Measurements from ENCODE around the gene CSTB.

Gene CSTB

GRCh38 chr21:43741423-43742096 lies 34.5 kb downstream of the CSTB start:
- TF ChIP-seq, protein P1, sequence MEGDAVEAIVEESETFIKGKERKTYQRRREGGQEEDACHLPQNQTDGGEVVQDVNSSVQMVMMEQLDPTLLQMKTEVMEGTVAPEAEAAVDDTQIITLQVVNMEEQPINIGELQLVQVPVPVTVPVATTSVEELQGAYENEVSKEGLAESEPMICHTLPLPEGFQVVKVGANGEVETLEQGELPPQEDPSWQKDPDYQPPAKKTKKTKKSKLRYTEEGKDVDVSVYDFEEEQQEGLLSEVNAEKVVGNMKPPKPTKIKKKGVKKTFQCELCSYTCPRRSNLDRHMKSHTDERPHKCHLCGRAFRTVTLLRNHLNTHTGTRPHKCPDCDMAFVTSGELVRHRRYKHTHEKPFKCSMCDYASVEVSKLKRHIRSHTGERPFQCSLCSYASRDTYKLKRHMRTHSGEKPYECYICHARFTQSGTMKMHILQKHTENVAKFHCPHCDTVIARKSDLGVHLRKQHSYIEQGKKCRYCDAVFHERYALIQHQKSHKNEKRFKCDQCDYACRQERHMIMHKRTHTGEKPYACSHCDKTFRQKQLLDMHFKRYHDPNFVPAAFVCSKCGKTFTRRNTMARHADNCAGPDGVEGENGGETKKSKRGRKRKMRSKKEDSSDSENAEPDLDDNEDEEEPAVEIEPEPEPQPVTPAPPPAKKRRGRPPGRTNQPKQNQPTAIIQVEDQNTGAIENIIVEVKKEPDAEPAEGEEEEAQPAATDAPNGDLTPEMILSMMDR (IDR thresholded peaks at IDR 0.05; ENCODE audit: insufficient read depth, low read depth, low read length, missing control alignments), result no peak
- no peak overlapping the region for H3K4me3 ChIP-seq (ENCODE audit: low read length)
- no peak for DNase-seq (ENCODE audit: low read depth)

DNA sequence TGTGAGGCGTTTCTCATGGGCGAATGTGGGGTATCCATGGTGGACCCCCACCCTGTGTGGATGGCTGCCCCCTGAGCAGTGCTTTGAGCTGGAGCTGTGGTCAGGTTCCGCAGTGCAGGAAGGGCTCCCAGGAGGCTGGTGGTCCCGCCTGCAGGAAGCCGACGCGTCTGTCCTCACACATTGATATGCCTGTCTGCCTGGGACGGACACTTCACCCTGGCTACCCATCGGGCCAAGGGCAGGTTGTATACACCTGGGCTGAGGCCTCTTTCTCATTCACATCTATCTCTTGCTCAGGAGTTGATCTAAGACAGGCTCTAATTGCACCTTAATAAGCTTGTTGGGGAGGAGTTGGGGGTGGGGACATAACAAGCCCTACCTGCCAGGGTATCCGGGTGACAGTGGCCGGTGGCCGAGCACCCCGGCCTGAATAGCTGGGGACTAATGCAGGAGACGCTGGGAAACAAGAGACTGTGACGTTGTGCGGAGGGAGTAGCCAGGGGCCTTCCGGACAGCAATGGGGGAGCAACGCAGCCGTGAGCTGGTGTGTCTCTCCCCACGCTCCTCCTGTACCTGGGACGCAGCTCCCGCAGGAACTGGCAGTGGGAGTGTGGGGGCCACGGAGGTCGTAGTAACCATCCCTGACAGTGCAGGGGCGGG lies 35.5 kb downstream of the CSTB start:
- DNase-seq (ENCODE audit: low read depth), result peak; percentile 78
- H3K4me3 ChIP-seq (ENCODE audit: low read length), result no peak overlapping the region
- TF ChIP-seq, protein P1 (IDR thresholded peaks at IDR 0.05; ENCODE audit: insufficient read depth, low read depth, low read length, missing control alignments), result no peak

DNA sequence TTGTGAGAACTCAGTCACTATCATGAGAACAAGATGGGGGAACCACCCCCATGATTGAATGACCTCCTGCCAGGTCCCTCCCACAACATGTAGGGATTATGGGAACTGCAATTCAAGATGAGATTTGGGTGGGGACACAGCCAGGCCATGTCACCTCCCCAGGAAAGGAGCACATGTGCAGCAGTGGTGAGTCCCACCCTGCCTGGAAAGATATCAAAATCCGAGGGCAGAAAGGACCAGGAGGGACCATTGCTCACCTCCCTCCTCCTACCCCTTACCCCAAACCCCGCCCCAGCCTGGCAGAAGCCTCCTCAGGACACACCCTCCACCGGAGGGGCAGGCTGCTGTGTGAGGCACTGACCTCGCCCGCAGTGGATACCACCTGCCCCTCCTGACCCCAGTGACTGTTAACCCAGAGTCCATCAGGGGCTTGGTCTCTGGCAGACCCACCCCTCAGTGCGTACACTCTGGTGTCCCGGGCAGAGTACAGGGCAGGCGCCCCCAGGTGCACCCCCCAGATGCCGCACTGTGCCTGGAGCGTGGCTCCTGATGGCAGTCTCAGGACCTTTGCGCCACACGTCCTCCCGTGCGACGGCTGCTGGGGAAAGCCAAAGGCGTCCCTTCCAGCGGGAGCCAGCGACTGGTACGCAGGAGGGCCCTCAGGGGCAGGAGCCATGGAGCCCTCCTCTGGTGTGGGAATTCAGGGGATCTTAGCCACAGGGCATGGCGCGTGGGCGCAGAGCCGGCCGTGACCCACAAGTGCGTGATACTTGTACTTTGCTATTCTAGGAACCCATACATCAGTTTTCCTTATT lies 36.3 kb downstream of the CSTB start:
- TF ChIP-seq, protein P1 (IDR thresholded peaks at IDR 0.05; ENCODE audit: insufficient read depth, low read depth, low read length, missing control alignments), result no peak
- no peak for DNase-seq (ENCODE audit: low read depth)
- H3K4me3 ChIP-seq (ENCODE audit: low read length), result no peak overlapping the region

DNA sequence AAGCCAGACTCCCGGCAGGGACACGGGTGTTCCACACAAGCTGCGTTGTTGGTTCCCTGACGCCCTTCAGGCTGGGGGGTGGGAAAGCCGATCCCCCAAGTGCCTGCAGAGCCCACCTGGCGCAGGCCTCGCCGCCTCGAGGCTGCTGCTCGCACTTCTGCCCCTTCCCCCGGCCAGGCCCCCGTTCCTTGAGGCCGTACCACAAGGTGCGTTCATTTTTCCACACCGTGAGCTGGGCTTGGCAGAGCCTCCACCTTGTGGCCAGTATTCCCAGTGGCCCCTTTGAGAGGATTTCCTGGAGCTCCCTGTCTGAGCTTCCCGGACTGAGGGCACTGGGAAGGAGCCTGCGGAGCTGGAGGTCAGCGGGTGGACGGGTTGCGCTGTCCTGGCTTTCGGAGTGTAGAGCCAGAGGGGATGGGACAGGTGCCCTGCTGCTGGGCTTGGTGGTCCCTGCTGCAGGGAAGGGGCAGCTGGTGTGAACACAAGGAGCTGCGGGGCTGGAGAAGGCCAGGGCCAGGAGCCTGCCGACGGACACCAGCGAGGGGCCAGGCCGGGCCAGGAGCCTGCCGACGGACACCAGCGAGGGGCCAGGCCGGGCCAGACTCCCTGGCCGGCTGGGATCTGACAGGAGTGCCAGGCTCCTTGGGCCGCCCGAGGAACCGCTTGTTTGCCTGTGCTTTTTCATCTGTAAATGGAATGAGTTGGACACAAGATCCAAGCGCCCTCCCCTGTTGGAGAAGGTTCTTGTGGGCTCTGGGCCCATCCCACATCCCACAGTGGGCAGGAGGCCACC lies 38.8 kb downstream of the CSTB start:
- TF ChIP-seq, protein P1 (IDR thresholded peaks at IDR 0.05; ENCODE audit: insufficient read depth, low read depth, low read length, missing control alignments), result no peak
- no peak overlapping the region for H3K4me3 ChIP-seq (ENCODE audit: low read length)
- no peak for DNase-seq (ENCODE audit: low read depth)

DNA sequence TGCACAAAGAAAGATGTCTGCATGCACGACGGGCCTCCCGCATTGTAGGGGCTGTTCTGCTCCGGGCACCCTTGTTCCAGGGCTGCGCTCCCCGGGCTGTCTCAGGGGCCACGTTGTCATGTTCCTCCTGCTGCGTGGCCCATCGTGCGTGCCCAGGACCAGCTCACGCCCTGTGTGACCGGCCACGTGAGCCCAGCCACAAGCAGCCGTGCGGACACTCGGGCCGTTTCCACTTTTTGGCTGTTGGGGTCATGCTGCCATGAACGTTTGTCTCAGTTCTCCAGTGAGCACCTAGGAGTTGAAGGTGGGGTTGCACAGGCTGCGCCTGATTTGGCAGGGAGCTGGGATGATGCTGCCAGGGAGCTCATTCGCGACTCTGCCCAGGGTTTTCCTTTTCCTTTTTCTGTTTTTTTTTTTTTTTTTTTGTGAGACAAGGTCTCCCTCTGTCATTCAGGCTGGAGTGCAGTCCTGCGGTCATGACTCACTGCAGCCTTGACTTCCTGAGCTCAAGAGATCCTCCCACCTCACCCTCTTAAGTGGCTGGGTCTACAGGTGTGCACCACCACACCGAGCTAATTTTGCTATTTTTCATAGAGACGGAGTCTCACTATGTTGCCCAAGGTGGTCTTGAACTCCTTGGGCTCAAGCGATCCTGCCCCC lies 39.8 kb downstream of the CSTB start:
- no peak for DNase-seq (ENCODE audit: low read depth)
- no peak overlapping the region for H3K4me3 ChIP-seq (ENCODE audit: low read length)
- TF ChIP-seq, protein P1 (IDR thresholded peaks at IDR 0.05; ENCODE audit: insufficient read depth, low read depth, low read length, missing control alignments), result no peak
